ENCODE data around the gene ASPDH.

GRCh38 chr19:50520822-50521465 lies 7.2 kb upstream of the ASPDH start:
- TF ChIP-seq CTCF (conservative IDR thresholded peaks at IDR 0.05; ENCODE audit: low read depth, low read length) (no peak), BHLHE40 (IDR thresholded peaks at IDR 0.05; ENCODE audit: low read depth, low read length) (no peak), CEBPB (IDR thresholded peaks at IDR 0.05; ENCODE audit: low read depth, low read length) (no peak), USF2 (IDR thresholded peaks at IDR 0.05; ENCODE audit: low read depth, low read length) (no peak), MAZ (IDR thresholded peaks at IDR 0.05; ENCODE audit: borderline replicate concordance, low read depth, low read length) (no peak), RFX5 (IDR thresholded peaks at IDR 0.05; ENCODE audit: low read depth, low read length) (no peak), FOS (IDR thresholded peaks at IDR 0.05; ENCODE audit: low read depth, low read length) (no peak), POLR2A (IDR thresholded peaks at IDR 0.05; ENCODE audit: low read depth, low read length) (no peak), RAD21 (IDR thresholded peaks at IDR 0.05; ENCODE audit: low read length) (no peak), MXI1 (IDR thresholded peaks at IDR 0.05; ENCODE audit: borderline replicate concordance, low read depth, low read length) (no peak), NFE2L2 (IDR thresholded peaks at IDR 0.05; ENCODE audit: low read depth, low read length) (no peak), CHD1 (IDR thresholded peaks at IDR 0.05; ENCODE audit: low read depth, low read length) (no peak)
- TF ChIP-seq, protein P1, sequence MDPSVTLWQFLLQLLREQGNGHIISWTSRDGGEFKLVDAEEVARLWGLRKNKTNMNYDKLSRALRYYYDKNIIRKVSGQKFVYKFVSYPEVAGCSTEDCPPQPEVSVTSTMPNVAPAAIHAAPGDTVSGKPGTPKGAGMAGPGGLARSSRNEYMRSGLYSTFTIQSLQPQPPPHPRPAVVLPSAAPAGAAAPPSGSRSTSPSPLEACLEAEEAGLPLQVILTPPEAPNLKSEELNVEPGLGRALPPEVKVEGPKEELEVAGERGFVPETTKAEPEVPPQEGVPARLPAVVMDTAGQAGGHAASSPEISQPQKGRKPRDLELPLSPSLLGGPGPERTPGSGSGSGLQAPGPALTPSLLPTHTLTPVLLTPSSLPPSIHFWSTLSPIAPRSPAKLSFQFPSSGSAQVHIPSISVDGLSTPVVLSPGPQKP (IDR thresholded peaks at IDR 0.05; ENCODE audit: borderline replicate concordance, low read depth, low read length) = no peak
